GM18520 (cell line): ENCODE data around the gene MEG3.

Experiments
- ATAC-seq: cut with Tn5 transposase; IDR thresholded peaks from one replicate; pipeline ENCODE4 v1.9.1; 2021; ENCODE audit not compliant: unreplicated experiment

Gene MEG3

DNA sequence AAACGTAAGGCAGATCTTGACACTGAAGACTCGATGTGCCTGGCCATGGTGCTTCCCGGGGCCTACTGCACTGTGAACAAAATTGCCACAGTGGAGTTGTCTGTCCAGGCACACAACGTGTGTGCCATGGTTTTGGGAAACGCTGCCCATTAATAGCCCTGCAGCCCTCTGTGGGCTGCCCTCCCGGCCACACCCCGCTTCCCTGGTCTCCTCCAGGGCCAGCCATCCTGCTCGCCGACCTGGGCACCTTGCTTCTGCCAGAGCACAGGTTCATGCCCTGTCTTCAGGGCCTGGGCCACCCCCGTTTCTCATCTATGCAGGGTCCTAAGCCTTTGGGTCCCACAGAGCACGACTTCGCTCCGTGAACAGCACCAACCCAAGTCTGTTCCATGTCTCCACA is 18.9 kb downstream of the MEG3 start:
- no peak for ATAC-seq

DNA sequence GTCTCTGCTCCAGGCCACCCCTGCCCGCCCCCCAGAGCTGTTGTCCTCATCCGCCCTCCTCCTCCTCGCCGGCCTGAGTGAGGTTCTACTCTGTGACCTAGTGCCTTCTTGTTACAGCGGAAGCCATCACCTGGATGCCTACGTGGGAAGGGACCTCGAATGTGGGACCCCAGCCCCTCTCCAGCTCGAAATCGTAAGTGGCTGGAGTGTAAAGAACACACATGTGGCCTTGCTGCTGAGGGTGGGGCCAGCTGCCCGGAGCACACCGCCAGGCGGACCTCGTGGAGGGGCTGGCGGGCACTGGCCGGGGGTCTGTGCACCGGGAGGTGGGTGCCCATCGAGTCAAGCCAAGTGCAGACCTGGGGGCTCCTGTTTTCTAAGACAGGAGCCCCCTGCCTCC is 19.4 kb downstream of the MEG3 start:
- no peak for ATAC-seq

DNA sequence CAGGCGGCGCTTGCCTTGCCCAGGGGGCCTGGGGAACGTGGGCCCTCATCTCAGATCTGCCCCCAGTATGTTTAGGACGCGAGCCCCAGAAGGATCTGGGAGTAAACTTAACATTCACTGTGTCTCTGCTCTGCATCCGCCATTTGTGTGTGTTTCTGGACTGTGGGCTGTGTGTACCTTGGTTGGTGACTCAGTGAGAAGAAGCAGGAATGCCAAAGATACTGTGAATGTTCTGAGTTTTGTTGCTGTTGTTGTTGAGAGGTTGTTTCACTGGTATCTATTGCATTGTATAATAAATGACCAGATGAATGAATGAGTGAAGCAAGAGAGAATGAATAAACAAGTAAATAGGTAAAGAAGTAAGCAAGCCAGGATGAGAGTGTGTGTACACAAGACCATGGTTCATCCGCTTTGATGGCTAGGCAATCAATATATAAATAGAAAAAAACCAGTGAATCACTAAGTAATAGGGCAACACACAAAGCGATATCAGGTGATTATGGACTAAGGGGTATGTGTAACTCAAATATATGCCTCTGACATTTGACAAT is 20.5 kb downstream of the MEG3 start:
- ATAC-seq, result no peak

DNA sequence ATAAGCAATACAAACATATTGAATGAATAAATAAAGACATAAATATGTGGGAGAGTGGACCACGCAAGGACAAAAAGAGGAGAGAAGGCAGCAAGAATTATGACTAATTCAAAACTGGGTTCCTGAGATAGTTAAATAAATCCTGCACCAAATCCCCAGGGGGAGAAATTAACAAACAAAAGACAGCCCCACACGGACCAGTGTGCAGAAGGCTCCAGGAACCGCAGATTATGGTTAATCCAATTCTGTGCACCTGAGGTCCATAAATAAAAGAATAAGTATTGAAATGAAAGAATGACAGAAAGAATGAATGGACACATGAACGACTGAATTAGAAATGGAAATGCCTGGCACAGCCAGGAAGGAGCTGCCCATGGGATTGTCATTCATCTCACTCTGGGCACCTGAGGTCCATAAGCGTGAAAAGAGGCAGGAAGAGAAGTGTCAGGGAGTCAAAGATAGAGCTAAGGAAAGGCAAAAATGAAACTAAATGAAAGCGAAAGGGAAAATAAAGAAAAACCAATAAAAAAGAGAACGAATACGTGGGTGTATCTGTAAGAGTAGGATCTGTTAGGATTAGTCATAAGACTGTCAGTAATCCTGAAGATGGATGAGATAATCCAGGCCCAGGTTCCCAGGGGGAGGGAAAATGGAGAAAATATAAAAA is 23.3 kb downstream of the MEG3 start:
- no peak for ATAC-seq

DNA sequence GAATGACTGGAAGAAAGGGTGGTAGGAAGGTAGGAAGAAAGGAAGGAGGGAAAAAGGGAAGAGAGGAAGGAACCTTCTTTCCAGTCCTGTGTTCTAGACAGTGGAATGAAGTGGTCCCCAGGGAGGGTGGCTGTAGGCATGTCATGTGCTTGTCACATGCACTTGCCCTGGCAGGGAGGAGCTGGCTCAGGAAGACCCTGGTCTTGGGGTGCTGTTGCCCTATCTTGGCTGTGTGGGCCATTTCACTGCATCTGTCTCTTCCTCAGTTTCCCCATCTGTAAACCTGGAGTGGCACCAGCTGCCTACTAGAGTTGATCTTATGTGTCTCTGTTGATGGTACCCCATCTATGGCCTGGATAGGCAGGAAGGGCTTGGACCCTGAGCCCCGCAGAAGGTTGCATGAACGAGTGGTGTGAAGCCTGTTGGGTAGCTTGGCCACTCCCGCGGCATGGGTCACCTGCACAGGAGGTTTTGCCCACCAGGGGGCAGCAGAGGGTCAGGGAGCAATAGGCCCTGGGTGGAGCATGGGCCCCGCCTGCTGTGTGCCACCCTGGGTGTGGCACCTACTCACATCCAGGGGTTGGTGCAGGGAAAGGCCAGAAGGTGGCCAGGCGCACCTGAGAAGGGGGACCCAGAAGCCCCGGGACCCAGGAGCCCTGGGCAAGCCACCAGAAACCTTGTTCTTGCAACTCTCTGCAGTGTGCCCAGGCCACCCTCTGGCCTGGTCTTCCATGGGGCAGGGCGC is 25.1 kb downstream of the MEG3 start:
- ATAC-seq, result no peak

DNA sequence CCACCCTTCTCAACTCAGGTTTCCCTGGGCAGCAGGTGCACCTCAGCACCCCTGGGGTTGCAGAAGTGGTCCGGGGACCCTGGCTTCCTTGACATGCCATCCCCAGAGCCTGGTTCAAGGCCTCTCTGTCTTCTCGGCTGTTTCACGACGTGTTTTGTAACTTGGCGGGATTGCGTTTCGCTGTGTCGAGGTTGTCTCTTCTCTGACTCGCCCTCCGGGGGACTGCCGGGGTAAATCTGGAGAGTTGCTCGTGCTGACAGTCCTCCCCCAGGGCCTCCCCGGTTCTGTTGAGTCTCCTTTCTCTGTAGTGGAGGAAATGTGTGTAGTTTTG is 25.6 kb downstream of the MEG3 start:
- ATAC-seq, result no peak

DNA sequence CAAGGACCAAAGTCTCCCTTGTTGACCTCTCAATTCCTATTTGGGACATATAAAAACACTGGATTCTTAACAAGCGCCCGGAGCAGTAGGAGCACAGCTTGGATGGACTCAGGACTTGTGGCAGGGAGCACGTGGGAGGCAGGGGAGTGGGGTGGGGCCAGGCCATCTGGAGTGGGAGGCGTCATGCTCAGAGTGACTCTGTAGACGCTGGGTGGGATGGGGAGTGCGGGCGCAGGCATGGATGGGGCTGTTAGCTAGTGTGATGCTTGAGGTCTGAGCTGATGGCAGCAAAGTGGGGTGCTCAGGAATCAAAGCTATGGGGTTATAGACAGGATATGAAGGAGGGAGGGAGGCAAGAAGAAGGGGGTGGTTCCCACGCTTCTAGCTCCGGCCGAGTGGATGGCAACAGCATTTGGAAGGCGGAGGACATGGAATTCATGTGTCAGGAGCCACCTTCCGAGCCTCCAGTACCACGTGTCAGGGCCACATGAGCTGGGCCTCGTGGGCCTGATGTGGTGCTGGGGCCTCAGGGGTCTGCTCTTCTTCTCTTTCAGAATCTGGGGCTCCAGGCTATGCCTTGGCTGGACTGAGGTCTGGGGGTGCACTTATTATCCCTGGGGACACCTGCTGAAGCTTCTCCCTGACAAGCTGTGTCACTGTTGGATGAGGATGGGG is 26.2 kb downstream of the MEG3 start:
- ATAC-seq, result no peak

DNA sequence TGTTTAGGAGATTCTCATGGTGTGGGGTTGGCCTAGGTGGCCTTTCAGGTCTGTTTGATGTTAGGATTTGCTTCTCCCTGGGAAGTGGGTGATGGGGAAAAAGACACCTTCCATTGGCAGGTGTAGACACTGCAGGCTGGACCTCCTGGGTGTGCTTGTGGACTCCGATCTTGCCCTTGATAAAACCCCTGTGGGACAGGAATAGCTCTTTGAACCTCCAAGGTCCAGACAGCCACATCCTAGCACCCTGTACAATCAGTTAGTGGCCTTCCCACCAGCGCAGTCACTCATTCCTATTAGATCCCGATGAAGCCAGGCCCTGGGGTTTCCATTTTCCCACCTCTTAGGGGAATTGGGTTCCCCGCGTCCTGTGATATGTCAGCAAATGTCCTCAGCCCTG is 28.5 kb downstream of the MEG3 start:
- no peak for ATAC-seq

DNA sequence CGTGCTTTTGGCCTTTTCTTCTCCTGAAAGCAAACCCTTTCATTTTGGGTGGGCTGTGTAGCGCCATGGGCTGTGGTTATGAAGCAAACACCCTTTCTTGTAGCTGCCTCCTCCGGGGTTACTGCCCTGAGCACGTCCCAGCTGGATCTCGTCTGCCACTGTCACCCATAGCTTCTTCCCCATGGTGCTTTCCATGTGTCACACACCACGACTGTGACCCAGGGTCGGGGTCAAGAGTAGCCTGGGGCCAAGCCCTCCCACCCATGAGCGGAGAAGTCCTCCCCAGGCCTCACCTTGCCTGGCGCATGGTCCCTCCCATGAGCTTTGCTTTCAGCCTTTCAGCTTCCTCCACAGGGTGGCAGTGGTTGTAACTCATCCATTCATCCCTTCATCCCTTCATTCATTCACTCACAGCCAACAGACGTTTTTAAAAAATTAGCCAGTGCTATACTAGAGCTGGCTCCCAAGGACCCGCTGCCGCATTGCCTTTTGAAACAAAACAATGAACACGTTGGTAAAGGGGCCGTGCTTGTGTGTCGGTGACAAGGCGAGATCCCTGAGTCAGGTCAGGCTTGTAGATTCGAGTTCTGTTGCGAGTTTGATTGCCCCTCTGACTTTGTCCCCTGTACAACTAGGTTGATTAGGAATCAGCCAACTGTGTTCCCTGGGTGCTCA is 29.5 kb downstream of the MEG3 start:
- no peak for ATAC-seq

DNA sequence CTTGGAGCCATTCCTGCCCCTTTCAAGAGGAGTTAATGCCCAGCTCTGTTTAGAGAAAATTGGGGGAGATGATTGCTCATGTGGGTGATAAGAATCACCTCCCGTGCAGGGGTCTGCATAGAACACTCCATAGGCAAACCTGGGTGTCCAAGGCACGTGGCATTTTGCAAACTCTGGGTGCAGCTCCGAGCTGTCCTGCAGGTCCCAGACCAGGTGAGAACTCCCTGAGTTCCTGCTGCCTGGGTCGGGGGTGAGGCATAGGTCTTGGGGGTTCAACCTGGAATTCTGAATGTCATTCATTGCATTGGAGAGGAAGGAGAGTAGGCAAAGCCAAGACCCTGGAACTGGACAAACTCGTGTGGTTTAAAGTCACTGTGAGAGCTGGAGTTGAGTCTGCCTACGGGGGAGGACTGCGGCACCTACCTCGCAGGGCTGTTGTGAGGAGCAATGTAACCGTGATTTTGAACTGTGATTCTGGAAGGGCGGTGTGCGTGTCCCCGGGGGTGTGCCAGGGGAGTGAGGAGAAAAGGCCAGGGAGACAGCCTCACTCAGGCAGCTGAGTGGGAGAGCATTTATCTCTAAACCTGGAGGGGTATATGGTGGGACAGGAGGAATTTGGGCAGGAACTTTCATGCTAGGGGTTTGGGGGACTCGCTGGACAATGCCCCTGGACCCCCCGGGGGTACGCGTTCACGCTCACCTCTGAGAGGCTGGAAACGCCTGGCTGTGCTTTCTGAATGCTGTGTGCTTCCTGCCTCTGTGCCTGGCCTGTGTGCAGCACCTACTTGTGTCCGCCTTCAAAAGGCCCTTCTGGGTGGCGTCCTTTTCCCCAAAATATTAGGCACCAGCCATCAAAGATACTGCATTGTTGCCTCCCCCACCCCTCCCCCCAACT is 30.4 kb downstream of the MEG3 start:
- ATAC-seq, result no peak

DNA sequence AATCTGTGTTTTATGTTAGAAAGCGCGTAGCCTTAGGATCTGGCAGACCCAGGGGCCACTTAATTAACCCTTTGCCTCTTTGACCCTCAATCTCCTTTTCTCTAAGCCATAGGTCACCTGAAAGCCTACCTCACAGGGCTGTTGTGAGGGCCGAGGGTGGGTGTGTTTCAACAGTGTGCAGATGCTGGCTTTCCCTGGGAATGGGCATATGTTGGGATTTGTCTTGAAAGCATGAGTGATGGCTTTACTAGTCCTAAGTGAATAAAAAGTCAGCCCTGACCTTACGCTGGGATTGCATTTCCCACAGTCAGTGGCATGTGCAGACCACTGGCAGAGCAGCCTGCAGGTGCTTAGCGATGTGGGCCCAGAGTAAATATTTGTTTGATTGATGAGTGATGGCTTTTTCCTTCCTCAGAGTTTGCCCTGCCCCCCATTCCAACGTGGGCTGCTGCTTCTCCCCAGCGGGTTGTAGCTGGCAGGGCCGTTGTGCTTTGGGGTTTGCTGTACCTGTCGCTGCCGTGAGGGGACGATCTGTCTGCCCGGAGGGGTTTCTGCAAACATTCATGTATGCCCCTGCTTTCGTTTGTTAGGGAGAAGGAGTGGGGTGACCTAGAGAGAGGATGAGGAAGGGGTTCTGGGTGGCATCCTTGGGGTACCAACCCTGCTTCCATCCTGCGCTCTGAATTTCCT is 31.5 kb downstream of the MEG3 start:
- no peak for ATAC-seq

DNA sequence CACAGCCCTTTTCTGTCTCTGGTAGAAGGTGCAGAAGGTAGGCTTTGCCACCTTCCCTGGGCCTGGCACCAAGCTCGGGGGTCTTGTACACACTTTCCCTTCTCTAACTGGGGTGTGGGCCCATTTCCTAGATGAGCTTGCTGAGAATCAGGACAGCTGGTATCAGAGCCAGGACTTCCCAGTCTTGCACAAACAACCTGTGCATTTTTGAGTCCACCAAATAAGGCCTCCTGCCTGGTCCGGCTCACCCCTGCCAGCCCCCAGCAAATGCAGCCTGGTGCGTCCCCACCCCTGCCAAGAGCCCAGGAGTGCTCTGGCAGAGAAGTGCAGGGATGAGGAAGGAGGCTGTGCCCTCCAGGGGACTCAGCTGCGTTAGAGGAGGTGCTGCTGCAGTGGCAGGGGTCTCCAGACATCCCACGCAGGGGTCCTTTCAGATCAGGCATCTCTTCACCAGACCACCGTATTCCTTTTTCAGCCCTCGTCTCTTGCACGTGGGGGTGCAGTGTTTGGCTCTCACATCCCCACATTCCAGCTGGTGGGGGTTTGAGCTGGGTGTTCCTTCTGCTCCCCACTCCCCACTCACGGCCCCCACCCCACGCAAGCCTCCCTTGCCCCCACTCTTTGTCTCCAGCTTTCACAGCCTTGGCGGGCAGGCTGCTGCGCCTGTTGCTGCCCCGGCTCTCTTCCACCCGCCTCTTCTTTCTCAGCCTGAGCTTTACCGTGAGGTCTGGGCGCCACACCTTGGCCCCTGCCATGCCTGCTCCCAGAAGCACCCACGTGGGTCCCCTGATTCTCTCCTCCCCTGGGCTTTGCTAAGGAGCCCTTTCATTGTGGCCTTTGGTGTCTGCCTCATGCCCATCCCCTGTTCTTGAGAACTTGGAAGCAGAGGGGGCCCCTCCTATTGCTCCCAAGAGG is 32.3 kb downstream of the MEG3 start:
- no peak for ATAC-seq

DNA sequence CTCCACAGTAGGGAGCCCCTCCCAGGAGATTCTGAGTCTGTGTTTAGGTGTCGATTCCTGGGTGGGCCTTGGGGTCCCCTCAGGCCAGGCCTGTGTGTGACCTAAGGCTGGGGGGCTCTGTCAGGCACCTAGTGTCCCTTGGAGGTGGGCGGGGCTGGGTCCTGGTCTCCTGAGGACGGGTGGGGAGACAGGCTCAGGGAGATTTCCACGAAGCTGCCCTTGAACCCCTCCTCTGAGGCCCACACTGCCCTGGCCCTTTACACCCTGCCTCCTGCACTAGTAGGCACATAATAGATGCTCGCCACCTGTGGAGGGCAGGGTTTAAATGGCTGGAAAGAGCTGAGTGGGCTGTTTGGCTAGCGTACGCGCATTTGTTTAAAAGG is 32.9 kb downstream of the MEG3 start:
- ATAC-seq, result no peak

DNA sequence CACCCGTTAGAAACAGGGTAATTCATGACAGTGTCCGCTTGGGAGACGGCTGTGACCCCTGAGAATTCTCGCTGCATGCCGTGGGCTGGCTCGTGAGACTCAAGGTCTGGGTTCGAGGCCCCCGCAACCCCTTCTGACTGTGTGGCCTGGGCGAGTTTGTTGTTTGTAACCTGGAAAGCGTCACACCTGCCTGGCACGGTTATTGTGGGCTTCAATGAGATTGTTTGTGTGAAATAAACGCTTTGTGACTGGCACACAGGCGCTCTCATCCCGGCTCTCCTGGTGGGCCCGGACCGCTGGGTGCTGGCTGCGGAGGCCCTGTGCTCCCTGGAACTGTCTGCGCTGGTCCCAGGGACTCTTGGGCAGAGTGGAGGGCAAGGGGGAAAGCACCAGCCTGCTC is 33.9 kb downstream of the MEG3 start:
- no peak for ATAC-seq

DNA sequence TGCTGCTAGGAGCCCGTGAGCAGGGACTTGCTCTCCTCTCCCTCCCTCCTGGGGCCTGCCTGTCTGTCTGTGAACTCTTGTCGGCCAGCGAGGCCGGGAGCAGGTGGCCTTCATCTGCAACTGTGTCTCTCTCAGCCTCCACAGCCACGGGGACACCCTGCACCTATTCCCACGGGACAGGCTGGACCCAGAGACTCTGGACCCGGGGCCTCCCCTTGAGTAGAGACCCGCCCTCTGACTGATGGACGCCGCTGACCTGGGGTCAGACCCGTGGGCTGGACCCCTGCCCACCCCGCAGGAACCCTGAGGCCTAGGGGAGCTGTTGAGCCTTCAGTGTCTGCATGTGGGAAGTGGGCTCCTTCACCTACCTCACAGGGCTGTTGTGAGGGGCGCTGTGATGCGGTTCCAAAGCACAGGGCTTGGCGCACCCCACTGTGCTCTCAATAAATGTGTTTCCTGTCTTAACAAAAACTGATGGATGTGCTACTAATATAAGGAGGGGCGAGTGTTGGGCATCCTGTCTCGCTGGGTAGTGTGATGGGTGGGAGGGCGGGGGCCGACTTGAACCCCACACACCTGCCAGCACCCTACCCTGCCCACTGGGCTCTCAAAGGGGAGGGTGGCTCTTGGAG is 34.8 kb downstream of the MEG3 start:
- ATAC-seq, result no peak

DNA sequence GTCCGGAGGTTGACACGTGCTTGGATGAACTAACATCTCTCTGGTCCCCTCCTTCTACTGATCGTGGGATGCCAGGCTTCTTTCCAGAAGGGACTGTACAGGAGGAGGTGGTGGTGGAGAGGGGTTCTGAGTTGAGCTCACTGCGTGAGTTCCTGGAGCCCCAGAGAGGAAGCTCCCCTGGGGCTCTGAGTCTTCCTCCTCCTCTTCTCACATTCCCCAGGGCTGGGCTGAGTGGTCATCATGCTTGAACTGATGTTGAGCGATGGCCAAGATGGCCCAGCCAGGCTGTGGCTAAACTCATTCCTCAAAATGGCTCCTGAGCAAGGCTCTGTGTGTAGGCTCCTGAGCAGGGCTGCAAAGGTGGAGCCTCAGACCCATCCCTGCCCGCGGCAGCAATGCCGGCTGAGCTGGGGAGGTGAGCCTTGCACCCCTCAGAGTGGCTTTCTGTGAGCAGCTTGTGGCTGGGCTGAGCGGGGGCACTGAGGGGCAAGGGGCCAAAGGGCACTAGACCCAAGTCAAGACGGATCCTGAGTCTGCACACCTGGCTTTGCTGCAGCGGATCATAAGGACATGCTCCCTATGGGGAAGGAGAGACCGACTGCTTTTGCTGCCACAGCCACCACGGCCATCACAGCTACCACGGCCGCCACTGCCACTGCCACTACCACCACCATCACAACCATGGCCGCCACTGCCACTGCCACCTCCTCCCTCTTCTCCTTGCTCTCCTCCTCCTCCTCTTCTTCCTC is 35.4 kb downstream of the MEG3 start:
- no peak for ATAC-seq

DNA sequence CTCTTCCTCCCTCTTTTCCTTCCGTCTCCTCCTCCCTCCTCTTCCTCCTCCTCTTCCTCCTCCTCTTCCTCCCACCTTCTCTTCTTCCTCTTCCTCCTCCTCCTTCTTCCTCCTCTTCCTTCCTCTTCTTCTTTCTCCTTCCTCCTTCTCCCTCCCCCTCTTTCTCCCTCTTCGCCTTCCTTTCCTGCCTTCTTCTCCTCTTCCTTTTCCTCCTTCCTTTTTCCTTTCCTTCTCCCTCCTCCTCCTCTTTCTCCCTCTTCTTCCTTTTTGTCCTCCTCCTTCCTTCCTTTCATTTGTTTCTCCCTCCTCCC is 36.0 kb downstream of the MEG3 start:
- ATAC-seq, result no peak

DNA sequence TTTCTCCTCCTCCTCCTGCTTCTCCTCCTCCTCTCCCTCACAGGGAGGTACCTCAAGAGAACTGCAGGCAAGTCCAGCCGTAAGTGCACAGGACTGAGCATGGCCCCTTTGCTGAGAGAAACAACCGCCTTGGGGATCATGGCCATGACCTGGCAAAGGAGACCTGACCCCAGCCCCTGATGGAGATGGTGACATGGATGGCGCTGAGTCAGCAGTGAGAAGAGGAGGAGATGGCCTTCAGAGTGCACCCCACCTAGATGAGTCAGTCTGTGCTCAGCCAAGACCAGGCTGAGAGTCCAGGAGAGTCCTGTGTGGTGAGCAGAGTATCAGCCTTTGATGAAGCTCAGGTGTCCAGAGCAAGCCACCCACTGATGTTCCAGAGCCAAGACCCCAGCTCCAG is 36.4 kb downstream of the MEG3 start:
- ATAC-seq, result no peak
